Measurements from ENCODE around the gene DNAJC4. TPM values are rescaled to one million over a fixed set of nuclear protein-coding genes. Genes with fewer than 3 reads are reported as not detected.
"Not testable (repeated sequence)": the region's sequence is repeated elsewhere in the genome, so short reads cannot be mapped to it uniquely, and the experiment has no call there.

DNAJC4 gene
- polyA plus RNA-seq, 3 donors from 2014 or later, result 25.2 to 32.6 (median 26.7) TPM

- DNase-seq, result no peak
- H3K27ac Mint-ChIP-seq, result peak overlapping the region; percentile 60 to 100 (median 87)
- H3K9me3 Mint-ChIP-seq, result no peaks in the 10 kb centered on the region
- H3K4me3 Mint-ChIP-seq, result peak overlapping the region in 4 of 5 donors; percentile 17 to 33 (median 27)
- peaks cover 25 to 36% of the 10 kb centered on the region in 2 donors for H3K4me1 Mint-ChIP-seq
- H3K27me3 Mint-ChIP-seq (ENCODE audit: low read depth in 3 of 3), result peaks cover 10 to 17% (median 12%) of the 10 kb centered on the region in 3 donors
- H3K36me3 Mint-ChIP-seq, result peaks cover 0 to 3% (median 0%) of the 10 kb centered on the region in 3 donors
These were observed 8.7 kb downstream of the DNAJC4 start for GRCh38 chr11:64238999-64239398.

- Mint-ChIP-seq H3K4me1 (peaks cover 27 to 36% of the 10 kb centered on the region in 2 donors), H3K27me3 (ENCODE audit: low read depth in 3 of 3) (peaks cover 12 to 17% (median 13%) of the 10 kb centered on the region in 3 donors), H3K4me3 (peak overlapping the region; percentile 84 to 94 (median 85)), H3K36me3 (peaks cover 0 to 3% (median 0%) of the 10 kb centered on the region in 3 donors), H3K27ac (peak overlapping the region; percentile 99 to 100 (median 99)), H3K9me3 (no peaks in the 10 kb centered on the region)
- DNase-seq, result no peak
These were observed 9.5 kb downstream of the DNAJC4 start for GRCh38 chr11:64239662-64240434.

GRCh38 chr11:64240435-64241240, 10.3 kb downstream of the DNAJC4 start, which contains the start of gene FKBP2:
Gene FKBP2, plus strand, starts transcription at chr11:64241095. Its CDS starts 1,293 bp downstream, at chr11:64242388.
- Mint-ChIP-seq H3K36me3 (peaks cover 0 to 3% (median 0%) of the 10 kb centered on the region in 3 donors), H3K27ac (peak within 1 kb of the TSS; percentile 99 to 100 (median 99)), H3K27me3 (ENCODE audit: low read depth in 3 of 3) (peaks cover 12 to 17% (median 13%) of the 10 kb centered on the region in 3 donors), H3K4me1 (peaks cover 26 to 37% of the 10 kb centered on the region in 2 donors), H3K4me3 (peak within 1 kb of the TSS; percentile 84 to 94 (median 85)), H3K9me3 (no peaks in the 10 kb centered on the region)
- DNase-seq, result peak; percentile 99

DNA sequence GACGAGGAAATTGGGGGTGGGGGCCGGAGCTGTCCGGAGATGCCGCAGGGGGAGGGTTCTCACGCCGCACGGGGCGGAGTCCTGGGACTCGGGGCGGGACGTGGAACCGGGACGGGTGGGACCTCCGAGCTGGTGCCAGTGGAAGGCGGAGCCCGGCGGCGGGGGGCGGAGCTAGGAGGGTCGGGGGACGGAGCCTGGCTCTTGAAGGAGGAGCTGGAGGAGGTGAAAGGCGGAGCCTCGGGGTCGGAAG, 10.8 kb downstream of the DNAJC4 start:
- H3K4me3 Mint-ChIP-seq, result peak overlapping the region; percentile 84 to 94 (median 85)
- peaks cover 30 to 42% of the 10 kb centered on the region in 2 donors for H3K4me1 Mint-ChIP-seq
- H3K27me3 Mint-ChIP-seq (ENCODE audit: low read depth in 3 of 3), result peaks cover 12 to 17% (median 15%) of the 10 kb centered on the region in 3 donors
- peaks cover 0 to 3% (median 0%) of the 10 kb centered on the region in 3 donors for H3K36me3 Mint-ChIP-seq
- DNase-seq, result peak; percentile 100
- no peaks in the 10 kb centered on the region for H3K9me3 Mint-ChIP-seq
- H3K27ac Mint-ChIP-seq, result peak overlapping the region; percentile 99 to 100 (median 99)

DNA sequence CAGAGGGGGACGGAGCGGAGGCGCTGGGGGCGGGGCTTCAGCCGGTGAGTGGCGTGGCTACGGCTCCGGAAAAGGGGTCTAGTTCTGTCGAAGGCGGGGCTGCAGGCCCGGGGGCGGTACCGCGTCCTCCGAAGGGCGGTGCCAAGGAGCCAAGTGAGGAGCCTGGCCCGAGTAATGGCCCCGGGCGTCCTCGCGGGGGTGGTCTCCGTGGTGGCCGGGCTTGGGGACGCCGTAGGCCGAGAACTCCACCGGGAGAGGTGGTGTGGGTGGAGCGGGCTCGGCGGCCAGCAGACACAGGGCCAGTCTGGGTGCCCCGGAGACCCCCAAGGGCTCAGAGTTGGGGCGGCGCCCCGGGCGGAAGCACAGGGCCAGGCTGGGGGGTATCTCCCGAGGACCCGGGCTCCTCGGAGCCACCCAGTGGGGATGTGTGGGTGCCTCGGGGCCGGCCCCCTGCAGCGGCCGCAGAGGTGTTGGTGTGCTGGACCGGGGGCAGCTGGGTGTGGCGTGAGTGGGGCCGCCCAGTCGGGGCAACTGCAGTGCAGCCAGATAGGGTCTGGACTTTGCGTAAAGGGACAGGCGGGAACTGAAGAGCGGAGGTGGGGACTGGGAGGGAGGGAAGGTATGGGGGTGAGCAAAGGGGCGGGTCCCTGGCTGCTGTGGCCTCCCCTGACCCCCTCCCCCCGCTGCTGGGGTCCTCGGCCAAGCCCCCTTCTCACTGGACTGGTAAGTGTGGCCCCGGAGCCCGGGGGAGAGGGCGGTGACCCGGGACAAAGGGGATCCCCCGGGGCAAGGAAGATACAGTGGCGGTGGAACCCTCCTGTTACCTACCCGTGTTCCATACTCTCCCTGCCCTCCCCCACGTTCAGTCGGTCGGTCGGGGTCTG, 11.4 kb downstream of the DNAJC4 start:
- Mint-ChIP-seq H3K9me3 (no peaks in the 10 kb centered on the region), H3K36me3 (peaks cover 0 to 3% (median 0%) of the 10 kb centered on the region in 3 donors), H3K27ac (peak overlapping the region; percentile 99 to 100 (median 99)), H3K4me3 (peak overlapping the region; percentile 84 to 94 (median 85)), H3K27me3 (ENCODE audit: low read depth in 3 of 3) (peaks cover 12 to 17% (median 15%) of the 10 kb centered on the region in 3 donors), H3K4me1 (peaks cover 30 to 43% of the 10 kb centered on the region in 2 donors)
- no peak for DNase-seq

GRCh38 chr11:64243236-64243854, 13.0 kb downstream of the DNAJC4 start:
- Mint-ChIP-seq H3K36me3 (peaks cover 0 to 3% (median 0%) of the 10 kb centered on the region in 3 donors), H3K9me3 (no peaks in the 10 kb centered on the region), H3K4me3 (peak overlapping the region; percentile 51 to 73 (median 60)), H3K27ac (peak overlapping the region in 5 of 6 donors; percentile 8 to 59 (median 50)), H3K4me1 (peaks cover 36 to 52% of the 10 kb centered on the region in 2 donors), H3K27me3 (ENCODE audit: low read depth in 3 of 3) (peaks cover 12 to 19% (median 15%) of the 10 kb centered on the region in 3 donors)
- DNase-seq, result no peak

- no peak for DNase-seq
- H3K36me3 Mint-ChIP-seq, result peaks cover 0 to 3% (median 0%) of the 10 kb centered on the region in 3 donors
- H3K27ac Mint-ChIP-seq, result peak overlapping the region in 3 of 6 donors; percentile 7 to 49 (median 8)
- peaks cover 36 to 50% of the 10 kb centered on the region in 2 donors for H3K4me1 Mint-ChIP-seq
- H3K4me3 Mint-ChIP-seq, result peak overlapping the region in 4 of 5 donors; percentile 3 to 60 (median 34)
- no peaks in the 10 kb centered on the region for H3K9me3 Mint-ChIP-seq
- peaks cover 12 to 19% (median 15%) of the 10 kb centered on the region in 3 donors for H3K27me3 Mint-ChIP-seq (ENCODE audit: low read depth in 3 of 3)
These were observed 13.8 kb downstream of the DNAJC4 start for GRCh38 chr11:64244107-64244506.

DNA sequence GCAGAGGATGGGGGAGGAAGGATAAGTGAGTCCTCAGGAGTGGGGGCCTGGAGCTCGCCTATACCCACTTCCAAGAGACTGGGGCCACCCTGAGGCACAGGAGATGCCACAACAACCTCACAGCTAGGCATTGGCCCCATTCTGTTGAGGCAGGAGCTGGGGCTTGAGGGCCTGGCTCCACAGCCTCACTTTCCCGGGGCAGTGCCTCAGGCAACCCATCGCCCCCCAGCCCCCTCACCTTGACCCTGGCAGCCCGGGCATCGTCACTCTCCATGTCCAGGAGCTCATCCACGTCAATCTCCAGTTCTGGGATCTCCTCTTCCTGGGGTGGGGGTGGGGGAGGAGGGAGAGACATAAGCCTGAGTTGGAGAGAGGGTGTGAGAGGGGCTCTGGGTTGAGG, 14.6 kb downstream of the DNAJC4 start:
- Mint-ChIP-seq H3K36me3 (peaks cover 0 to 3% (median 0%) of the 10 kb centered on the region in 3 donors), H3K27me3 (ENCODE audit: low read depth in 3 of 3) (peaks cover 14 to 17% (median 15%) of the 10 kb centered on the region in 3 donors), H3K4me1 (peaks cover 35 to 49% of the 10 kb centered on the region in 2 donors), H3K9me3 (no peaks in the 10 kb centered on the region), H3K27ac (peak overlapping the region in 3 of 6 donors; percentile 7 to 80 (median 39)), H3K4me3 (peak overlapping the region in 2 of 5 donors; percentile 75 to 81)
- no peak for DNase-seq

DNA sequence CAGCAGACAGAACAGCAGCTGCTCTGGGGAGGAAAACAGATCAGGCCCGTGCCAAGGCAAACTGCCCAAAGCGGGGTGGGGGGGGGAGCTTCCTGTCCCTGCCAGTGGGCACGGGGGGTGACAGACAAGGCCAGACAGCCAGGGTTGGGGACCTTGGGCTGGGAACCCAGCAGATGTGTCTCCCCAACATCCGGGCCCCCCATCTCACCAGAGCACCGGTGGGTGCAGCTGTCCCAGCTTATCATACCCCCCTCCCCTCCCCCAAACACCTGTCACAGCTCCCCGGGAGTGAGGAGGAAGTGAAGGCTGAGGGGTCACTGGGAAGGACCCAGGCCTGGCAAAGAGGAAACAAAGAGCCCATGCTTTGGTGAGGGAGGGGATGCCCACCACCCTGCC, 15.1 kb downstream of the DNAJC4 start:
- Mint-ChIP-seq H3K4me1 (peaks cover 30 to 44% of the 10 kb centered on the region in 2 donors), H3K27me3 (ENCODE audit: low read depth in 3 of 3) (peaks cover 13 to 17% (median 14%) of the 10 kb centered on the region in 3 donors), H3K27ac (peak overlapping the region in 5 of 6 donors; percentile 34 to 86 (median 79)), H3K36me3 (peaks cover 0 to 3% (median 0%) of the 10 kb centered on the region in 3 donors), H3K9me3 (no peaks in the 10 kb centered on the region), H3K4me3 (peak overlapping the region; percentile 75 to 81 (median 79))
- DNase-seq, result peak; percentile 47 to 53 (median 51)

DNA sequence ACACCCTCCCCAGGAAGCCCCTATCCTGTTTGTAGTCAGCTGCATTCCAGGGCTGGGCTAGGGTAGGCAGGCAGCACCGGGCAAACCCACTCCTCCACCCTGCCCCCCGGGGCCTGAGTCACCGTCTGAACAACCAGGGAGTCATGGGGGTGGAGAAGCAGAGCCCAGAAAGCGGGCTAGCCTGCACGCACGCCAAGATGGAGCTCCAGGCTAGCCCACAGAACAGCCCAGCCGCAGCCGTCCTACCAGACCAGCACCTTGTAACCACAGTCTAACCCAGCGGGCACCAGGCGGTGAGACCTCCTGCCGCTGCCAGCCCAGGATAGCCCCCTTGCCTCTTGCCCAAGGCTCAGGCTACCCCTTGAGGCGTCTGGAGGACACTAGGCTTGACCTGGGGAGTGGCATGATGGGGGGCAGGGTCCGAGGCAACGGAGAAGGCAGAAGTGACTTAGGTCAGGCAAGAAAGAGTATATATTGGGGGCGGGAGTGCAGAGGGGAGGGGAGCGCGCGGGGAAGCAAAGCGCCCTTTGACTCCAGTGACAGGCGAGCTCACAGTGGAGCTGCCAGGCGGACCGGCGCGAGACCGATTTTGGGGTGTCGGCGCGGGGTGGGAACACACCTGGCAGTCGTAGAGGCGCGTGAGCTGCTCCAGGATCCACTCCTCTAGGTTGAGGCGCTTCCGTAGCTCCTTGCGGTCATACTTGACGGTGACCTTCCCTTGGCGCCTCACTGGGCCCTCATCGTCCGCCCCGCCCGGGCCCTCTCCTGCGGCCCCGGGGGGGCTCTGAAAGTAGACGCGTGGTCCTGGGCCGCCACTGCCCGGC, 15.7 kb downstream of the DNAJC4 start:
- Mint-ChIP-seq H3K27ac (peak overlapping the region; percentile 53 to 86 (median 76)), H3K36me3 (peaks cover 0 to 3% (median 0%) of the 10 kb centered on the region in 3 donors), H3K4me1 (peaks cover 27 to 42% of the 10 kb centered on the region in 2 donors), H3K4me3 (peak overlapping the region; percentile 75 to 81 (median 79)), H3K9me3 (no peaks in the 10 kb centered on the region), H3K27me3 (ENCODE audit: low read depth in 3 of 3) (peaks cover 9 to 11% (median 10%) of the 10 kb centered on the region in 3 donors)
- peak; percentile 55 to 61 (median 57) for DNase-seq

GRCh38 chr11:64246621-64246870, 16.2 kb downstream of the DNAJC4 start:
- peaks cover 27 to 43% of the 10 kb centered on the region in 2 donors for H3K4me1 Mint-ChIP-seq
- not testable (repeated sequence) for H3K9me3 Mint-ChIP-seq; H3K27me3 Mint-ChIP-seq (ENCODE audit: low read depth in 3 of 3); DNase-seq; H3K36me3 Mint-ChIP-seq
- H3K27ac Mint-ChIP-seq, result peak overlapping the region in 1 of 6 donors; percentile 62
- peak overlapping the region; percentile 82 to 85 (median 84) for H3K4me3 Mint-ChIP-seq

Measured in immature natural killer cell (primary cell).